HepG2 (cell line): ENCODE results near the gene WSCD2. TPM values are rescaled to one million over a fixed set of nuclear protein-coding genes. Genes with fewer than 3 reads are reported as not detected.

Experiments used
- ATAC-seq: fragments of 200-7000 bp; cut with Tn5 transposase; 3 replicates; pipeline ENCODE4 v1.9.1; 2020; ENCODE audit warnings: mild to moderate bottlenecking, moderate library complexity
- BruUV-seq: library from RNA; stranded (reverse); fragments of 400-500 nt; replicated peaks from 2 replicates; lab custom pipeline; 2021; lab: Mats Ljungman, UMichigan
- CTCF ChIA-PET: fragments of 300-600 bp; formaldehyde crosslinking; extraction: SDS; loops from one replicate; lab custom pipeline; 2021; ENCODE audit warnings: low total read pairs, inconsistent platforms, low intra/inter-chr PET ratio; lab: Yijun Ruan, JAX
- POLR2A ChIA-PET: fragments of 350-600 bp; sonication (Branson Sonifier 250); formaldehyde crosslinking; loops from one replicate; lab custom pipeline; 2020; ENCODE audit warnings: antibody characterized with exemption, inconsistent platforms; lab: Yijun Ruan, JAX
- DNase-seq: peaks from one replicate; pipeline ENCODE4 v3.0.0-alpha.2; 2015; ENCODE audit warnings: low spot score
- FAIRE-seq: peaks from 3 replicates; lab custom pipeline; 2011; peaks lifted over from hg19 to GRCh38; lab: Jason Lieb, UNC
- H2AFZ ChIP-seq: one replicate; pipeline ENCODE4 v1.6.1; 2011; ENCODE audit warnings: low read length, inconsistent platforms
- H3K27ac ChIP-seq: fragments of 300-600 bp; 3 replicates; pipeline ENCODE4 v1.8.0; 2011; ENCODE audit warnings: mixed run types, mild to moderate bottlenecking, mixed read lengths, low read length, inconsistent platforms; ENCODE audit not compliant: insufficient read depth; ENCODE audit errors: extremely low read length
- H3K27me3 ChIP-seq, 2 experiments: fragments of 200-600 bp in 1 of 2; 2 replicates in 1 of 2; 3 replicates in 1 of 2; pipeline versions ENCODE4 v1.6.0 to v1.8.0; 2011; ENCODE audit warnings: low read length in 2 of 2, mild to moderate bottlenecking in 2 of 2, moderate library complexity in 2 of 2, inconsistent platforms in 1 of 2; ENCODE audit not compliant: insufficient read depth in 2 of 2, control insufficient read depth in 1 of 2
- H3K36me3 ChIP-seq, 2 experiments: fragments of 200-600 bp in 1 of 2; replicated peaks in 1 of 2; 2 replicates in 1 of 2; 3 replicates in 1 of 2; pipeline versions ENCODE4 v1.5.1 to v1.8.0; 2011; ENCODE audit warnings: low read length in 2 of 2, inconsistent platforms in 1 of 2; ENCODE audit not compliant: insufficient read depth in 2 of 2, control insufficient read depth in 1 of 2
- H3K4me1 ChIP-seq: 2 replicates; pipeline ENCODE4 v1.5.1; 2012; ENCODE audit warnings: low read length, inconsistent platforms; ENCODE audit not compliant: insufficient read depth
- H3K4me2 ChIP-seq: 2 replicates; pipeline ENCODE4 v1.6.0; 2011; ENCODE audit warnings: low read depth, low read length, inconsistent platforms
- H3K4me3 ChIP-seq, 3 experiments: fragments of 200-600 bp in 1 of 3; sonication (generic), shearing (Covaris generic) in 1 of 3; replicated peaks in 1 of 3; 2 replicates each; pipeline ENCODE4 v1.5.1; 2011 to 2016; ENCODE audit warnings: low read length in 3 of 3, inconsistent platforms in 2 of 3, low read depth in 2 of 3, mild to moderate bottlenecking in 2 of 3, control low read depth in 1 of 3, mixed read lengths in 1 of 3; ENCODE audit not compliant: insufficient read depth in 1 of 3
- H3K79me2 ChIP-seq: one replicate; pipeline ENCODE4 v1.6.1; 2011; ENCODE audit warnings: low read length, inconsistent platforms; ENCODE audit not compliant: insufficient read depth
- H3K9ac ChIP-seq: 2 replicates; pipeline ENCODE4 v1.6.0; 2011; ENCODE audit warnings: mild to moderate bottlenecking, low read depth, low read length, inconsistent platforms; ENCODE audit not compliant: insufficient read depth
- H3K9me3 ChIP-seq: 2 replicates; pipeline ENCODE4 v1.5.1; 2012; ENCODE audit warnings: mild to moderate bottlenecking, low read length
- H4K20me1 ChIP-seq: 2 replicates; pipeline ENCODE4 v1.6.0; 2011; ENCODE audit warnings: inconsistent platforms, mild to moderate bottlenecking, low read length, moderate library complexity; ENCODE audit not compliant: insufficient read depth
- AGO1 ChIP-seq: fragments of 200-400 bp; formaldehyde crosslinking; IDR thresholded peaks from 2 replicates; pipeline ENCODE4 v1.6.1; 2017; ENCODE audit warnings: mild to moderate bottlenecking, low read depth, low read length, moderate library complexity; ENCODE audit not compliant: poor library complexity, severe bottlenecking
- GABPA ChIP-seq, 2 experiments: IDR thresholded peaks; 2 replicates each; pipeline ENCODE4 v1.6.1; 2011 to 2016; ENCODE audit warnings: low read depth in 2 of 2, low read length in 1 of 2, missing biosample characterization in 1 of 2, missing genetic modification characterization in 1 of 2
- HNF4G ChIP-seq, 2 experiments: sonication (generic) in 1 of 2; formaldehyde crosslinking in 1 of 2; IDR thresholded peaks; 2 replicates each; pipeline versions ENCODE4 v1.4.0 to v1.6.1; 2011 to 2020; ENCODE audit warnings: borderline replicate concordance in 2 of 2, low read depth in 2 of 2, mild to moderate bottlenecking in 2 of 2, low read length in 1 of 2, missing genetic modification reagents in 1 of 2, moderate library complexity in 1 of 2
- MIER2 ChIP-seq: IDR thresholded peaks from 2 replicates; pipeline ENCODE4 v1.6.1; 2016; ENCODE audit warnings: missing biosample characterization, missing genetic modification reagents
- PRMT3 ChIP-seq: sonication (generic); formaldehyde crosslinking; IDR thresholded peaks from 2 replicates; pipeline ENCODE4 v1.8.1; 2022; ENCODE audit warnings: low read depth, mild to moderate bottlenecking, moderate library complexity, missing genetic modification reagents, borderline replicate concordance
- RNF2 ChIP-seq: fragments of 450-650 bp; conservative IDR thresholded peaks from 2 replicates; pipeline ENCODE4 v1.6.1; 2016; ENCODE audit warnings: low read depth
- SP4 ChIP-seq: sonication (generic); formaldehyde crosslinking; IDR thresholded peaks from 2 replicates; pipeline ENCODE4 v1.8.1; 2023; ENCODE audit warnings: mild to moderate bottlenecking, missing genetic modification reagents
- ZMYM3 ChIP-seq: sonication (generic); formaldehyde crosslinking; IDR thresholded peaks from 2 replicates; pipeline ENCODE4 v1.5.1; 2020; ENCODE audit warnings: mild to moderate bottlenecking, missing genetic modification reagents
- ZNF230 ChIP-seq: sonication (generic); formaldehyde crosslinking; IDR thresholded peaks from 2 replicates; pipeline ENCODE4 v1.4.0; 2020; ENCODE audit warnings: mild to moderate bottlenecking, missing genetic modification reagents
- ZNF557 ChIP-seq: sonication (generic); formaldehyde crosslinking; IDR thresholded peaks from 2 replicates; pipeline ENCODE4 v1.4.0; 2020; ENCODE audit warnings: missing genetic modification reagents
- ZNF577 ChIP-seq: sonication (generic); formaldehyde crosslinking; IDR thresholded peaks from 2 replicates; pipeline ENCODE4 v1.4.0; 2020; ENCODE audit warnings: mild to moderate bottlenecking, low read depth, missing genetic modification reagents, borderline replicate concordance
- ZNF720 ChIP-seq: sonication (generic); formaldehyde crosslinking; IDR thresholded peaks from 2 replicates; pipeline ENCODE4 v1.4.0; 2020; ENCODE audit warnings: missing genetic modification reagents
- WGBS: methylation state at CpG from one replicate; pipeline ENCODE4 v1.1.6; 2017; ENCODE audit warnings: low lambda C conversion rate; 5-methylcytosine and 5-hydroxymethylcytosine counted together
- in situ Hi-C: cut with HindIII; loops from 2 replicates; pipeline ENCODE4 v1.10.0; 2017; ENCODE audit warnings: low pct_unique_long_range_greater_than_20kb; ENCODE audit not compliant: extremely low pct_ligation_motif_present
- intact Hi-C: fragments of 100-400 bp; cut with micrococcal nuclease; formaldehyde crosslinking; loops from one replicate; pipeline ENCODE4 v1.10.0; 2022; ENCODE audit not compliant: unreplicated experiment
- polyA plus RNA-seq, 8 experiments: library from polyadenylated mRNA; depleted of rRNA in 3 of 8; stranded (reverse) in 7 of 8; unstranded in 1 of 8; fragments of >200 nt; fragmentation: Illumina TruSeq in 4 of 8; extraction: Trizol in 4 of 8; gene quantifications; 2 replicates each; pipeline versions ENCODE4 v1.2.1 to v1.2.3, GENCODE V29; 2011 to 2016; ENCODE audit warnings: low read depth in 4 of 8, missing spikeins in 1 of 8, mixed read lengths in 1 of 8; ENCODE audit not compliant: insufficient read depth in 1 of 8
- total RNA-seq, 5 experiments: library from RNA; depleted of rRNA; stranded (reverse); fragments of >200 nt; fragmentation: Illumina TruSeq; extraction: Trizol; gene quantifications; 2 replicates each; pipeline ENCODE4 v1.2.3, GENCODE V29; 2016; ENCODE audit warnings: low read depth in 1 of 5
- TF ChIP-seq, protein P1 (sequence below): sonication (generic); formaldehyde crosslinking; IDR thresholded peaks from 2 replicates; pipeline ENCODE4 v1.8.1; 2022; ENCODE audit warnings: mild to moderate bottlenecking, missing genetic modification reagents
- TF ChIP-seq, protein P2 (sequence below): sonication (generic); formaldehyde crosslinking; IDR thresholded peaks from 2 replicates; pipeline ENCODE4 v1.9.0; 2021; ENCODE audit warnings: missing genetic modification reagents, borderline replicate concordance
- TF ChIP-seq, protein P3 (sequence below): sonication (generic); formaldehyde crosslinking; IDR thresholded peaks from 2 replicates; pipeline ENCODE4 v1.8.1; 2023; ENCODE audit warnings: mild to moderate bottlenecking, missing genetic modification reagents, borderline replicate concordance
- TF ChIP-seq, protein P4 (sequence below), 2 experiments: IDR thresholded peaks; 2 replicates each; pipeline ENCODE4 v1.6.1; 2011 to 2012; ENCODE audit warnings: low read length in 2 of 2, borderline replicate concordance in 1 of 2, low read depth in 1 of 2, mild to moderate bottlenecking in 1 of 2, moderate library complexity in 1 of 2

Gene WSCD2
- total and polyA plus RNA-seq, 2 of the 13 experiments (the other 11 are each of a cell fraction or from before 2014, with no cell fraction given), result not detected

DNA sequence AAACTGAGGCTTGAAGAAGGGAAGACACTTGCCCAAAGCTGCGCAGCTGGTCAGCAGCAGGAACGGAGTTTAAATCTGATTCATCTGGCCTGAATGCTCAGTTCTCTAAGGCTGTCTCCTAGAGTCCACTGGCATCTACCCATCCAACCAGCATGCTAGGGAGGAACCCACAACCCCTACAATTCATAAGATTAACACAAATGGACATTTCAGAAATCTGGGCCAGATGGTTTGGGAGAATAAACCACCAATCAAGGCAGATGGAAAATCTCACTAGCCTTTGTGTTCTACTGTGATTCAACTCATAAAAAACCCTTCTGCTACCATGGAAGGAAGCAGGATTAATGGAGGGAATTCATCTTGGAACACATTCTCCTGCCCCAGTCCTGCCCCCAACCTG is 67.8 kb downstream of the WSCD2 start (continued):
- TF ChIP-seq ZNF577 (CRISPR knock-in tag), result no peak
- TF ChIP-seq ZNF720 (CRISPR knock-in tag), result no peak
- TF ChIP-seq RNF2, result no peak
- TF ChIP-seq, protein P1, sequence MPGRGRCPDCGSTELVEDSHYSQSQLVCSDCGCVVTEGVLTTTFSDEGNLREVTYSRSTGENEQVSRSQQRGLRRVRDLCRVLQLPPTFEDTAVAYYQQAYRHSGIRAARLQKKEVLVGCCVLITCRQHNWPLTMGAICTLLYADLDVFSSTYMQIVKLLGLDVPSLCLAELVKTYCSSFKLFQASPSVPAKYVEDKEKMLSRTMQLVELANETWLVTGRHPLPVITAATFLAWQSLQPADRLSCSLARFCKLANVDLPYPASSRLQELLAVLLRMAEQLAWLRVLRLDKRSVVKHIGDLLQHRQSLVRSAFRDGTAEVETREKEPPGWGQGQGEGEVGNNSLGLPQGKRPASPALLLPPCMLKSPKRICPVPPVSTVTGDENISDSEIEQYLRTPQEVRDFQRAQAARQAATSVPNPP (CRISPR knock-in tag), result no peak
- no peak for TF ChIP-seq AGO1

DNA sequence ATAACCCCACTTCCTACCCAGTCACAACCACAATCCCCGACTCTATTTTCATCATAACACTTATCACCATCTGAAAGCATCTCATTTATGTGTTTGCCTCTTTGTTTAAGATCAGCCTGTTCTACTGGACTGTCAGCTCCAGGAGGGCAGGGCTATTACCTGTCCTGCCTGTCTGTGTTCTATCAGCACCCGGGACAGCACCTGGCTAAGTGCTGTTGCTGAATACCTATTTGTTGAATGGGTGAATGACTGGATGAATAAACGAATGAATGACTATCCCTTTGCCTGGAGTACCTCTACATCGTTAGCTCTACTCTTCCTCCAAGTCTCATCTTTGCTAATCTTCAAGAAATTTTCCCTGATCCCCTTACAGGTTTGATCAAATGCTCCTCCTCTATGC is 69.0 kb downstream of the WSCD2 start:
- ATAC-seq (no peak), DNase-seq (no peak)
- CTCF ChIA-PET, result no interaction called here
- TF ChIP-seq ZNF557 (CRISPR knock-in tag) (no peak), SP4 (no peak), GABPA (IDR thresholded peaks at IDR 0.05; ENCODE audit: low read depth, low read length) (no peak), GABPA (CRISPR knock-in tag; IDR thresholded peaks at IDR 0.05; ENCODE audit: low read depth) (no peak), HNF4G (IDR thresholded peaks at IDR 0.05; ENCODE audit: borderline replicate concordance, low read depth, low read length) (no peak), HNF4G (CRISPR knock-in tag; IDR thresholded peaks at IDR 0.05; ENCODE audit: borderline replicate concordance, low read depth) (no peak), PRMT3 (no peak), MIER2 (CRISPR knock-in tag) (peak; percentile 53; the same call in 1 of the 2 replicates), ZNF230 (no peak), ZMYM3 (no peak)
- TF ChIP-seq, protein P2, sequence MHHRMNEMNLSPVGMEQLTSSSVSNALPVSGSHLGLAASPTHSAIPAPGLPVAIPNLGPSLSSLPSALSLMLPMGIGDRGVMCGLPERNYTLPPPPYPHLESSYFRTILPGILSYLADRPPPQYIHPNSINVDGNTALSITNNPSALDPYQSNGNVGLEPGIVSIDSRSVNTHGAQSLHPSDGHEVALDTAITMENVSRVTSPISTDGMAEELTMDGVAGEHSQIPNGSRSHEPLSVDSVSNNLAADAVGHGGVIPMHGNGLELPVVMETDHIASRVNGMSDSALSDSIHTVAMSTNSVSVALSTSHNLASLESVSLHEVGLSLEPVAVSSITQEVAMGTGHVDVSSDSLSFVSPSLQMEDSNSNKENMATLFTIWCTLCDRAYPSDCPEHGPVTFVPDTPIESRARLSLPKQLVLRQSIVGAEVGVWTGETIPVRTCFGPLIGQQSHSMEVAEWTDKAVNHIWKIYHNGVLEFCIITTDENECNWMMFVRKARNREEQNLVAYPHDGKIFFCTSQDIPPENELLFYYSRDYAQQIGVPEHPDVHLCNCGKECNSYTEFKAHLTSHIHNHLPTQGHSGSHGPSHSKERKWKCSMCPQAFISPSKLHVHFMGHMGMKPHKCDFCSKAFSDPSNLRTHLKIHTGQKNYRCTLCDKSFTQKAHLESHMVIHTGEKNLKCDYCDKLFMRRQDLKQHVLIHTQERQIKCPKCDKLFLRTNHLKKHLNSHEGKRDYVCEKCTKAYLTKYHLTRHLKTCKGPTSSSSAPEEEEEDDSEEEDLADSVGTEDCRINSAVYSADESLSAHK (CRISPR knock-in tag), result no peak
- TF ChIP-seq, protein P3, sequence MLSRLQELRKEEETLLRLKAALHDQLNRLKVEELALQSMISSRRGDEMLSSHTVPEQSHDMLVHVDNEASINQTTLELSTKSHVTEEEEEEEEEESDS, result no peak
- TF ChIP-seq, protein P4, sequence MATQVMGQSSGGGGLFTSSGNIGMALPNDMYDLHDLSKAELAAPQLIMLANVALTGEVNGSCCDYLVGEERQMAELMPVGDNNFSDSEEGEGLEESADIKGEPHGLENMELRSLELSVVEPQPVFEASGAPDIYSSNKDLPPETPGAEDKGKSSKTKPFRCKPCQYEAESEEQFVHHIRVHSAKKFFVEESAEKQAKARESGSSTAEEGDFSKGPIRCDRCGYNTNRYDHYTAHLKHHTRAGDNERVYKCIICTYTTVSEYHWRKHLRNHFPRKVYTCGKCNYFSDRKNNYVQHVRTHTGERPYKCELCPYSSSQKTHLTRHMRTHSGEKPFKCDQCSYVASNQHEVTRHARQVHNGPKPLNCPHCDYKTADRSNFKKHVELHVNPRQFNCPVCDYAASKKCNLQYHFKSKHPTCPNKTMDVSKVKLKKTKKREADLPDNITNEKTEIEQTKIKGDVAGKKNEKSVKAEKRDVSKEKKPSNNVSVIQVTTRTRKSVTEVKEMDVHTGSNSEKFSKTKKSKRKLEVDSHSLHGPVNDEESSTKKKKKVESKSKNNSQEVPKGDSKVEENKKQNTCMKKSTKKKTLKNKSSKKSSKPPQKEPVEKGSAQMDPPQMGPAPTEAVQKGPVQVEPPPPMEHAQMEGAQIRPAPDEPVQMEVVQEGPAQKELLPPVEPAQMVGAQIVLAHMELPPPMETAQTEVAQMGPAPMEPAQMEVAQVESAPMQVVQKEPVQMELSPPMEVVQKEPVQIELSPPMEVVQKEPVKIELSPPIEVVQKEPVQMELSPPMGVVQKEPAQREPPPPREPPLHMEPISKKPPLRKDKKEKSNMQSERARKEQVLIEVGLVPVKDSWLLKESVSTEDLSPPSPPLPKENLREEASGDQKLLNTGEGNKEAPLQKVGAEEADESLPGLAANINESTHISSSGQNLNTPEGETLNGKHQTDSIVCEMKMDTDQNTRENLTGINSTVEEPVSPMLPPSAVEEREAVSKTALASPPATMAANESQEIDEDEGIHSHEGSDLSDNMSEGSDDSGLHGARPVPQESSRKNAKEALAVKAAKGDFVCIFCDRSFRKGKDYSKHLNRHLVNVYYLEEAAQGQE (IDR thresholded peaks at IDR 0.05; ENCODE audit: borderline replicate concordance in 1 of 2, low read depth in 1 of 2, low read length in 2 of 2), result peak; percentile 16 to 86

More for the DNA sequence above, 69.0 kb downstream of the WSCD2 start:
- H2AFZ ChIP-seq, result no peak overlapping the region
- no peak overlapping the region for H3K27ac ChIP-seq
- in situ Hi-C loops, result loop anchor here (25.0 kb wide), 1 partner anchor 211 kb away; no protein-coding TSS in a partner anchor
- no peak overlapping the region for H3K9ac ChIP-seq
- H3K27me3 ChIP-seq, result no peaks in the 10 kb centered on the region
- H3K4me3 ChIP-seq, result no peak overlapping the region
- H3K79me2 ChIP-seq, result no peaks in the 10 kb centered on the region
- H3K4me2 ChIP-seq, result no peak overlapping the region
- BruUV-seq, result no TSS peak
- no peaks in the 10 kb centered on the region for H3K36me3 ChIP-seq
- no peaks in the 10 kb centered on the region; the same call in 1 of the 2 replicates for H3K9me3 ChIP-seq
- no peaks in the 10 kb centered on the region for H4K20me1 ChIP-seq
- no peaks in the 10 kb centered on the region for H3K4me1 ChIP-seq
- intact Hi-C loops, result no loop called here
- WGBS, result 0% methylated on average over 4 of the region's 4 CpGs
- POLR2A ChIA-PET, result no interaction called here
- FAIRE-seq, result no peak
